IMR-90 (cell line): Measurements from ENCODE around the gene RNF31. TPM values are rescaled to one million over a fixed set of nuclear protein-coding genes. Genes with fewer than 3 reads are reported as not detected.

Experiments used
- FOS ChIP-seq: fragments of 150-350 bp; IDR thresholded peaks from 2 replicates; pipeline ENCODE4 v1.6.1; 2016; ENCODE audit warnings: low read depth, low read length
- MAFK ChIP-seq: IDR thresholded peaks from 2 replicates; pipeline ENCODE4 v1.6.1; 2012; ENCODE audit warnings: low read depth, low read length, improper control_type of control experiment
- MAZ ChIP-seq: IDR thresholded peaks from 2 replicates; pipeline ENCODE4 v1.6.1; 2012; ENCODE audit warnings: low read depth, mild to moderate bottlenecking, low read length, improper control_type of control experiment, moderate library complexity, borderline replicate concordance
- POLR2A ChIP-seq: IDR thresholded peaks from 2 replicates; pipeline ENCODE4 v1.6.1; 2012; ENCODE audit warnings: mild to moderate bottlenecking, low read depth, low read length
- RCOR1 ChIP-seq: IDR thresholded peaks from 2 replicates; pipeline ENCODE4 v1.6.1; 2012; ENCODE audit warnings: mild to moderate bottlenecking, low read length, improper control_type of control experiment; ENCODE audit not compliant: insufficient replicate concordance
- SMC3 ChIP-seq: fragments of 150-350 bp; IDR thresholded peaks from 2 replicates; pipeline ENCODE4 v1.6.1; 2016; ENCODE audit warnings: low read depth, mild to moderate bottlenecking, antibody characterized with exemption, low read length, moderate library complexity
- USF2 ChIP-seq: fragments of 150-350 bp; IDR thresholded peaks from 2 replicates; pipeline ENCODE4 v1.6.1; 2017; ENCODE audit warnings: mild to moderate bottlenecking, antibody characterized with exemption, low read length, low read depth
- polyA plus RNA-seq, 3 experiments: library from polyadenylated mRNA; depleted of rRNA; stranded (reverse); fragments of >200 nt; gene quantifications; 2 replicates each; pipeline ENCODE4 v1.2.3, GENCODE V29; 2012; ENCODE audit warnings: low replicate concordance in 1 of 3
- total RNA-seq: library from RNA; depleted of rRNA; stranded (reverse); fragments of >200 nt; gene quantifications from 2 replicates; pipeline ENCODE4 v1.2.3, GENCODE V29; 2012

Gene RNF31
- total and polyA plus RNA-seq, 2 of the 4 experiments (the other 2 are of a cell fraction): 31.6 to 37.5 TPM

- TF ChIP-seq USF2: no peak
- no peak for TF ChIP-seq SMC3
- TF ChIP-seq FOS: no peak
- no peak for TF ChIP-seq MAFK
- no peak for TF ChIP-seq MAZ
- no peak for TF ChIP-seq POLR2A
- no peak for TF ChIP-seq RCOR1
These were observed 15.1 kb upstream of the RNF31 start (continued) for GRCh38 chr14:24132061-24132685.
